Measurements from ENCODE around the gene TEX51.
A peak's percentile ranks its signal among the peaks of the same experiment; 100 is the strongest.

The TEX51 gene

DNA sequence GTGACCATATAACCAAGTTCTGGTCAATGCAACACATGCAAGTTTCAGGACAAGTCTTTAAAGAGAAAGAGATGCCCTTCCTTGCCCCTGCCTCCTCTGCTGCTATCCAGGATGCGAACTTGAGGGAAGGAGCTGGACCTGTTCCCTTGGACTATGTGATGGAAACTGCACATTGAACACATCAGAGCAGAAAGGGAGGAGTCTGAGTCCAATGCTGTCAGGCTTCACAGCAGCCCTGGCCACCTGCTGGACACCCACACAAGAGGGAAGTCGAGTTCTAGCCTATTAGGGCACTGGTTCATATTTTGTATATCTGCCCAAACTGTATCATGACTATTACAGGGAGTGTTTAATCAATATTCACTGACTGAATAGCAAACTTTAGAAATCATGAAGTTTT lies 38.3 kb upstream of the TEX51 start:
- TF ChIP-seq, protein P1, sequence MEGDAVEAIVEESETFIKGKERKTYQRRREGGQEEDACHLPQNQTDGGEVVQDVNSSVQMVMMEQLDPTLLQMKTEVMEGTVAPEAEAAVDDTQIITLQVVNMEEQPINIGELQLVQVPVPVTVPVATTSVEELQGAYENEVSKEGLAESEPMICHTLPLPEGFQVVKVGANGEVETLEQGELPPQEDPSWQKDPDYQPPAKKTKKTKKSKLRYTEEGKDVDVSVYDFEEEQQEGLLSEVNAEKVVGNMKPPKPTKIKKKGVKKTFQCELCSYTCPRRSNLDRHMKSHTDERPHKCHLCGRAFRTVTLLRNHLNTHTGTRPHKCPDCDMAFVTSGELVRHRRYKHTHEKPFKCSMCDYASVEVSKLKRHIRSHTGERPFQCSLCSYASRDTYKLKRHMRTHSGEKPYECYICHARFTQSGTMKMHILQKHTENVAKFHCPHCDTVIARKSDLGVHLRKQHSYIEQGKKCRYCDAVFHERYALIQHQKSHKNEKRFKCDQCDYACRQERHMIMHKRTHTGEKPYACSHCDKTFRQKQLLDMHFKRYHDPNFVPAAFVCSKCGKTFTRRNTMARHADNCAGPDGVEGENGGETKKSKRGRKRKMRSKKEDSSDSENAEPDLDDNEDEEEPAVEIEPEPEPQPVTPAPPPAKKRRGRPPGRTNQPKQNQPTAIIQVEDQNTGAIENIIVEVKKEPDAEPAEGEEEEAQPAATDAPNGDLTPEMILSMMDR (IDR thresholded peaks at IDR 0.05) = no peak
- DNase-seq (ENCODE audit: low spot score) = peak; percentile 33
- Histone ChIP-seq H3K27ac (no peak overlapping the region), H3K4me3 (no peak overlapping the region)

DNA sequence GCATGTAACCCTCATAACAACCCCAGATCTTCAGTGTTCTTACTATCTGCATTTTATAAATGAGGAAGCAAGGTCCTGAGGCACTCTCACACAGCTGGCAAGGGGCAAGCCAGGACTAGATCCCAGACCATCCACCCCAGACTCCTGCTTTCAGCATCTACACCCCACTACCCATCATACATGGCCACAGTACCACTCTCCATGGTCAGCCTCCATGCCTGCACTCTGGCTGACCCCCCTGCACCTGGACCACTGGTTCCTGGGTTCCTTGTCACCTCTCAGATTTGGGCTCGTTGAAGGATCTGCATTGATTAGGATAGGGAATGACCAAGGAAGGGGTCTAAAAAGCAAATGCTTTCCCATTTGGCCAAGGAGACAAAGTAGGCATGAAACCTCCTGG lies 36.0 kb upstream of the TEX51 start:
- TF ChIP-seq, protein P1 (IDR thresholded peaks at IDR 0.05) = no peak
- H3K4me3 ChIP-seq = no peak overlapping the region
- no peak for DNase-seq (ENCODE audit: low spot score)
- no peak overlapping the region for H3K27ac ChIP-seq

DNA sequence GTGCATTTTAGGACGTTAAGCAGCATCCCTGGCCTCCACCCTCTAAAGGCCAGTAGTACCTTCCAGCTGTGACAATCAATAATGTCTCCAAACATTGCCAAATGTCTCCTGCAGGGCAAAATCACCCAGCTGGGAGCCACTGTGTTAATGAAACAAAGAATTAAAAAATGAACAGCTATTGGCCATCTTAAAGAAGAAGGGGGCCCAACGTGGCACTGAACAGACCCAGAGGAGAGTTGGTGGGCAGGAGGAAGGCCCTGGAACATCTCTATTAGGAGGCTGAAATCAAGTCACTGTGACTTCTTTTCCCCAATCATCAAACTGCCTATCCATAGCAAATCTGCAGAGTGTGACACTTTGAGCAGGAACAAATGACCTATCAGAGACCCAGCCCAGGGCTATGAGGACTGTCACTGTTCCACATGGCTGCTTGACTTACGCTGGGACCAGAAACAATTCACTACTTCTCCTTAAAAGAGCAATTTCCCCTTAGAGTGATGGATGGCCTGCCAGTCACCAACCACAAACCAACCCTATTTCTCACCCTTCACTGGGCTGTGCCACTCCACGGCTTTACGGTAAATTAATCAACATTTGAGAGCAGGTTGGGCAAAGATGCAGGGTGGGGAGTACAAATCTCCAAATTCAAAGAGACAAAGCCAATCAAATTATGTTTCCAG lies 35.2 kb upstream of the TEX51 start:
- H3K4me3 ChIP-seq = no peak overlapping the region
- TF ChIP-seq, protein P1 (IDR thresholded peaks at IDR 0.05) = no peak
- DNase-seq (ENCODE audit: low spot score) = peak; percentile 24
- no peak overlapping the region for H3K27ac ChIP-seq

DNA sequence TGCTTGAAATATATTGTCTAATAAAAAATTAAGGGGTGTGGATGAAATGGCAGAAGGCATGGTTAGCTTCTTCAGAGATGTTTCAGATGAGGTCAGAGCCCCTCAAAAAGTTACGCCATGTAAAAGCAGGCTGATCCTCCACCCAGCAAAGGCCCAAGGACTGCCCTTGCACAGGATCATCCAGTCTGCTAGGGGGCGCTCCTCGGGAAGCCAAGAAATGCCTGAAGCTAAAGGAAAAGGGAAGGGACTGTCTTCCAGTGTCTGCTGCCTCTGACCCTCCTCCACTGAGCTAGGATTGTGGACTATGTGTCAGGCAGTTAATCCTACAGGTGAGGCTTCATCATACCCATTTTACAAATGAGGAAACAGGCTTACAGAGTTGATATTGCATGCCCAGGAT lies 33.8 kb upstream of the TEX51 start:
- peak; percentile 41 for DNase-seq (ENCODE audit: low spot score)
- TF ChIP-seq, protein P1 (IDR thresholded peaks at IDR 0.05) = no peak
- no peak overlapping the region for H3K4me3 ChIP-seq
- H3K27ac ChIP-seq = no peak overlapping the region

DNA sequence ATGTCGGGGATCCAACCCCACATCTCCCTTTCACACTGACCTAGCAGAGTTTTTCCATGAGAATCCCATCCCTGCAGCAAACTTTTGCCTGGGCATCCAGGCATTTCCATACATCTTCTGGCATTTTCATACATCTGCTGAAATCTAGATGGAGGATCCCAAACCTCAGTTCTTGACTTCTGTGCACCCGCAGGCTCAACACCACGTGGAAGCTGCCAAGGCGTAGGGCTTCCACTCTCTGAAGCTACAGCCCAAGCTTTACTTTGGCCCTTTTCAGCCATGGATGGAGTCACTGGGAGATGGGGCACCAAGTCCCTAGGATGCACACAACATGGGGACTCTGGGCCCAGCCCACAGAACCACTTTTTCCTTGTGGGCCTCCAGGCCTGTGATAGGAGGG lies 32.2 kb upstream of the TEX51 start:
- no peak overlapping the region for H3K27ac ChIP-seq
- no peak overlapping the region for H3K4me3 ChIP-seq
- TF ChIP-seq, protein P1 (IDR thresholded peaks at IDR 0.05) = no peak
- no peak for DNase-seq (ENCODE audit: low spot score)

DNA sequence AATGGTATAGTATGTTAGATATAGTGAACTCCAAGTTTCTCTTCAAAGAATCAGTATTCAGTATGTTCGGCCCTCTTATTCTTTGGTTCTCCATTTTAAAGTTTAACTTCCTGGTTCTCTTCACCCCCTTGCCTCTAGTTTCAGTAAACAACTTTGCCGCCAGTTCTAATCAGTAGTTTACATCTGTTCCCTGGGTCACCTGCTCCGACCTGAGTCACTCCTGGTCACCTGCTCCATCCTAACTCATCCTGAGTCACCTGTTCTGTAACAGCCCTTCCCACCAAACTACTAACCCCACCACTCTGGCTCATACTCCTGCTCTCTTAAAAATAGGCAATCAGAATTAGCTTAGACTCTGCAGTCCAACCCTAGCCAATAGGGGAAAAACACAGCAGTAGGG lies 23.7 kb upstream of the TEX51 start:
- no peak overlapping the region for H3K4me3 ChIP-seq
- H3K27ac ChIP-seq = no peak overlapping the region
- TF ChIP-seq, protein P1 (IDR thresholded peaks at IDR 0.05) = no peak
- DNase-seq (ENCODE audit: low spot score) = peak; percentile 17

DNA sequence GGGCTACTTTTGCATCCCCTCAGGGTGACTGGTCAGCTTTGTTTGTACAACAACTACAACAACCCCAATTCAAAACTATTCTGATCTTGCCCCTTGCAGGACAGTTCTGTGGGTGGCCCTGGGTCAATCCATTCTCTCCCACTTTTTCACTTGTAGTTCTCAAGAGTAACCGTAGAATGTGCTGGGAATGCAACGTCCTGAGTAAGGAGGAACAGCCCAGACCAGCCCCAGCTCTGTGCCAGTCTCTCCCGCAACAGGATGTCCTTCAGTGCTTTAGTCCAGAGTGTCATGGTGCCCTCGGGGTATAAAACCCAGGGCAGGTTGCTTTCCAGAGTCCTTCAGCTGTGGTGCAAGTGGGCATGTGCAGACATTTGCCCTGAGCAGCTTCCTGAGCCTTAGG lies 22.1 kb upstream of the TEX51 start:
- H3K27ac ChIP-seq = no peak overlapping the region
- no peak overlapping the region for H3K4me3 ChIP-seq
- peak; percentile 47 for DNase-seq (ENCODE audit: low spot score)
- TF ChIP-seq, protein P1 (IDR thresholded peaks at IDR 0.05) = no peak

Measured in coronary artery (tissue), 2 donors.